Immature natural killer cell (primary cell): Measurements from ENCODE around the gene HNRNPF. TPM values are rescaled to one million over a fixed set of nuclear protein-coding genes. Genes with fewer than 3 reads are reported as not detected.
A peak's percentile ranks its signal among the peaks of the same experiment; 100 is the strongest.

Experiments
- DNase-seq, 3 donors: peaks; one replicate each; pipeline ENCODE4 v3.0.0; 2022; ENCODE audit warnings: mixed read lengths in 1 of 3
- H3K27ac Mint-ChIP-seq, 6 donors: one replicate each; pipeline ENCODE4 v1.8.0; 2020; ENCODE audit warnings: mixed read lengths in 6 of 6, mild to moderate bottlenecking in 5 of 6, inconsistent platforms in 4 of 6, moderate library complexity in 3 of 6
- H3K27me3 Mint-ChIP-seq, 3 donors: one replicate each; pipeline ENCODE4 v1.8.0; 2020 to 2021; ENCODE audit warnings: low read depth in 3 of 3, mild to moderate bottlenecking in 3 of 3, mixed read lengths in 3 of 3, moderate library complexity in 3 of 3, inconsistent platforms in 1 of 3
- H3K36me3 Mint-ChIP-seq, 3 donors: one replicate each; pipeline ENCODE4 v1.8.0; 2020; ENCODE audit warnings: mixed read lengths in 3 of 3, inconsistent platforms in 2 of 3, mild to moderate bottlenecking in 2 of 3
- H3K4me1 Mint-ChIP-seq, 2 donors: one replicate each; pipeline ENCODE4 v1.8.0; 2020; ENCODE audit warnings: inconsistent platforms in 2 of 2, mild to moderate bottlenecking in 2 of 2, mixed read lengths in 2 of 2, moderate library complexity in 1 of 2
- H3K4me3 Mint-ChIP-seq, 5 donors: one replicate each; pipeline ENCODE4 v1.8.0; 2020; ENCODE audit warnings: mild to moderate bottlenecking in 5 of 5, mixed read lengths in 5 of 5, inconsistent platforms in 3 of 5, moderate library complexity in 3 of 5
- H3K9me3 Mint-ChIP-seq, 6 donors: one replicate each; pipeline ENCODE4 v1.8.0; 2020; ENCODE audit warnings: mild to moderate bottlenecking in 6 of 6, mixed read lengths in 6 of 6, inconsistent platforms in 4 of 6, moderate library complexity in 3 of 6
- polyA plus RNA-seq, 3 donors: library from polyadenylated mRNA; unstranded; fragments of 300-500 nt; fragmentation: Illumina TruSeq; gene quantifications; one replicate each; pipeline ENCODE4 v1.2.3, GENCODE V29; 2021

The HNRNPF gene
- polyA plus RNA-seq, 3 donors from 2014 or later: 184 to 274 (median 203) TPM

- Mint-ChIP-seq H3K4me1 (peaks cover 43 to 45% of the 10 kb centered on the region in 2 donors), H3K27ac (peak overlapping the region; percentile 92 to 99 (median 96)), H3K36me3 (no peaks in the 10 kb centered on the region), H3K9me3 (no peaks in the 10 kb centered on the region), H3K4me3 (peak overlapping the region; percentile 56 to 82 (median 70)), H3K27me3 (peaks cover 7 to 23% (median 17%) of the 10 kb centered on the region in 3 donors)
- peak; percentile 78 to 82 (median 82) for DNase-seq
Observed at GRCh38 chr10:43417950-43418768, 9.2 kb upstream of the HNRNPF start.

GRCh38 chr10:43415544-43415943, 6.6 kb upstream of the HNRNPF start:
- Mint-ChIP-seq H3K27ac (peak overlapping the region in 1 of 6 donors; percentile 11), H3K9me3 (no peaks in the 10 kb centered on the region), H3K4me3 (no peak overlapping the region), H3K4me1 (peaks cover 32 to 37% of the 10 kb centered on the region in 2 donors), H3K36me3 (no peaks in the 10 kb centered on the region), H3K27me3 (peaks cover 4 to 14% (median 12%) of the 10 kb centered on the region in 3 donors)
- DNase-seq: no peak

- Mint-ChIP-seq H3K27ac (no peak overlapping the region), H3K9me3 (no peaks in the 10 kb centered on the region), H3K27me3 (peaks cover 20 to 30% (median 22%) of the 10 kb centered on the region in 3 donors), H3K4me1 (peaks cover 15 to 23% of the 10 kb centered on the region in 2 donors), H3K4me3 (no peak overlapping the region), H3K36me3 (no peaks in the 10 kb centered on the region)
- no peak for DNase-seq
Observed at GRCh38 chr10:43411536-43411935, 2.5 kb upstream of the HNRNPF start.

- Mint-ChIP-seq H3K9me3 (no peaks in the 10 kb centered on the region), H3K36me3 (no peaks in the 10 kb centered on the region), H3K4me3 (peak overlapping the region; percentile 97 to 100 (median 99)), H3K4me1 (peaks cover 26 to 34% of the 10 kb centered on the region in 2 donors), H3K27me3 (peaks cover 22 to 30% (median 23%) of the 10 kb centered on the region in 3 donors), H3K27ac (peak overlapping the region; percentile 96 to 100 (median 99))
- no peak for DNase-seq
Observed at GRCh38 chr10:43410345-43410744, 1.4 kb upstream of the HNRNPF start.

- H3K9me3 Mint-ChIP-seq: no peaks in the 10 kb centered on the region
- DNase-seq: peak; percentile 69 to 77 (median 74)
- peaks cover 34 to 41% of the 10 kb centered on the region in 2 donors for H3K4me1 Mint-ChIP-seq
- H3K27ac Mint-ChIP-seq: peak overlapping the region; percentile 96 to 100 (median 99)
- H3K36me3 Mint-ChIP-seq: peaks cover 0 to 4% (median 0%) of the 10 kb centered on the region in 3 donors
- H3K4me3 Mint-ChIP-seq: peak overlapping the region; percentile 97 to 100 (median 99)
- H3K27me3 Mint-ChIP-seq: peaks cover 23 to 30% (median 26%) of the 10 kb centered on the region in 3 donors
Observed at GRCh38 chr10:43409385-43410109, 561 bp upstream of the HNRNPF start.

GRCh38 chr10:43408331-43408709, 666 bp downstream of the HNRNPF start:
- Mint-ChIP-seq H3K36me3 (peaks cover 0 to 5% (median 1%) of the 10 kb centered on the region in 3 donors), H3K4me1 (peaks cover 46 to 53% of the 10 kb centered on the region in 2 donors), H3K27ac (peak overlapping the region; percentile 96 to 100 (median 99)), H3K27me3 (peaks cover 23 to 30% (median 29%) of the 10 kb centered on the region in 3 donors), H3K4me3 (peak overlapping the region; percentile 97 to 100 (median 99)), H3K9me3 (no peaks in the 10 kb centered on the region)
- no peak for DNase-seq

- peaks cover 0 to 5% (median 4%) of the 10 kb centered on the region in 3 donors for H3K36me3 Mint-ChIP-seq
- peak; percentile 81 to 85 (median 82) for DNase-seq
- peak overlapping the region; percentile 97 to 100 (median 99) for H3K4me3 Mint-ChIP-seq
- peak overlapping the region; percentile 96 to 100 (median 99) for H3K27ac Mint-ChIP-seq
- no peaks in the 10 kb centered on the region for H3K9me3 Mint-ChIP-seq
- H3K4me1 Mint-ChIP-seq: peaks cover 52 to 59% of the 10 kb centered on the region in 2 donors
- peaks cover 23 to 34% (median 29%) of the 10 kb centered on the region in 3 donors for H3K27me3 Mint-ChIP-seq
Observed at GRCh38 chr10:43407576-43408330, 1.2 kb downstream of the HNRNPF start.

GRCh38 chr10:43407148-43407575, 1.8 kb downstream of the HNRNPF start:
- Mint-ChIP-seq H3K4me3 (peak overlapping the region; percentile 97 to 100 (median 99)), H3K4me1 (peaks cover 58 to 64% of the 10 kb centered on the region in 2 donors), H3K27me3 (peaks cover 23 to 34% (median 29%) of the 10 kb centered on the region in 3 donors), H3K27ac (peak overlapping the region; percentile 96 to 100 (median 99)), H3K9me3 (no peaks in the 10 kb centered on the region), H3K36me3 (peaks cover 0 to 5% (median 4%) of the 10 kb centered on the region in 3 donors)
- DNase-seq: peak; percentile 67 to 73 (median 68)

GRCh38 chr10:43404704-43405084, 4.3 kb downstream of the HNRNPF start:
- Mint-ChIP-seq H3K27ac (peak overlapping the region; percentile 92 to 95 (median 94)), H3K36me3 (peaks cover 4 to 5% (median 5%) of the 10 kb centered on the region in 3 donors), H3K27me3 (peaks cover 23 to 28% (median 27%) of the 10 kb centered on the region in 3 donors), H3K4me3 (peak overlapping the region; percentile 81 to 100 (median 92)), H3K4me1 (peaks cover 74 to 77% of the 10 kb centered on the region in 2 donors), H3K9me3 (no peaks in the 10 kb centered on the region)
- DNase-seq: peak; percentile 59 to 64 (median 62)

GRCh38 chr10:43403911-43404703, 4.9 kb downstream of the HNRNPF start:
- Mint-ChIP-seq H3K36me3 (peaks cover 4 to 10% (median 5%) of the 10 kb centered on the region in 3 donors), H3K27me3 (peaks cover 20 to 25% (median 23%) of the 10 kb centered on the region in 3 donors), H3K4me3 (peak overlapping the region; percentile 81 to 100 (median 92)), H3K9me3 (no peaks in the 10 kb centered on the region), H3K4me1 (peaks cover 75 to 79% of the 10 kb centered on the region in 2 donors), H3K27ac (peak overlapping the region; percentile 92 to 95 (median 94))
- no peak for DNase-seq

- no peaks in the 10 kb centered on the region for H3K9me3 Mint-ChIP-seq
- peaks cover 11 to 17% (median 14%) of the 10 kb centered on the region in 3 donors for H3K27me3 Mint-ChIP-seq
- H3K36me3 Mint-ChIP-seq: peaks cover 4 to 10% (median 5%) of the 10 kb centered on the region in 3 donors
- DNase-seq: no peak
- peak overlapping the region; percentile 38 to 70 (median 65) for H3K4me3 Mint-ChIP-seq
- H3K4me1 Mint-ChIP-seq: peaks cover 84 to 87% of the 10 kb centered on the region in 2 donors
- peak overlapping the region; percentile 92 to 95 (median 94) for H3K27ac Mint-ChIP-seq
Observed at GRCh38 chr10:43402880-43403452, 6.0 kb downstream of the HNRNPF start.

- DNase-seq: no peak
Observed at GRCh38 chr10:43402176-43402575, 6.8 kb downstream of the HNRNPF start.

More at GRCh38 chr10:43402176-43402575, 6.8 kb downstream of the HNRNPF start:
- H3K36me3 Mint-ChIP-seq: peaks cover 4 to 10% (median 7%) of the 10 kb centered on the region in 3 donors
- H3K27me3 Mint-ChIP-seq: peaks cover 9 to 17% (median 13%) of the 10 kb centered on the region in 3 donors
- peak overlapping the region; percentile 92 to 95 (median 94) for H3K27ac Mint-ChIP-seq
- no peaks in the 10 kb centered on the region for H3K9me3 Mint-ChIP-seq
- H3K4me1 Mint-ChIP-seq: peaks cover 91 to 92% of the 10 kb centered on the region in 2 donors
- peak overlapping the region; percentile 2 to 69 (median 55) for H3K4me3 Mint-ChIP-seq
